Heart right ventricle (tissue), 16 donors: Measurements from ENCODE around the gene RBM4B. TPM values are rescaled to one million over a fixed set of nuclear protein-coding genes. Genes with fewer than 3 reads are reported as not detected.

ENCODE experiments used
- ATAC-seq, 8 donors: fragments of 200-7000 bp; cut with Tn5 transposase; one replicate each; pipeline ENCODE4 v1.9.1; 2020; ENCODE audit warnings: mild to moderate bottlenecking in 8 of 8, moderate library complexity in 8 of 8, moderate number of reproducible peaks in 1 of 8
- DNase-seq, 2 donors: peaks; one replicate each; pipeline ENCODE4 v3.0.0-alpha.2; 2020
- H3K27ac ChIP-seq, 10 donors: fragments of 200-600 bp; sonication (generic) in 2 of 10; one replicate each; pipeline versions ENCODE4 v1.5.0 to v1.8.0; 2020 to 2022; ENCODE audit warnings: mild to moderate bottlenecking in 3 of 10
- H3K27me3 ChIP-seq, 7 donors: fragments of 200-600 bp; one replicate each; pipeline ENCODE4 v1.8.0; 2021 to 2022; ENCODE audit warnings: mild to moderate bottlenecking in 2 of 7
- H3K36me3 ChIP-seq, 9 donors: fragments of 200-600 bp; sonication (generic) in 1 of 9; one replicate each; pipeline versions ENCODE4 v1.5.0 to v1.8.0; 2020 to 2022; ENCODE audit warnings: mild to moderate bottlenecking in 2 of 9
- H3K4me1 ChIP-seq, 9 donors: fragments of 200-600 bp; sonication (generic) in 1 of 9; one replicate each; pipeline versions ENCODE4 v1.5.0 to v1.8.0; 2020 to 2022; ENCODE audit warnings: mild to moderate bottlenecking in 4 of 9
- H3K4me3 ChIP-seq, 10 donors: fragments of 200-600 bp; sonication (generic) in 2 of 10; one replicate each; pipeline versions ENCODE4 v1.5.0 to v1.8.0; 2020 to 2022; ENCODE audit warnings: mild to moderate bottlenecking in 7 of 10, moderate library complexity in 2 of 10
- H3K9me3 ChIP-seq, 11 donors: fragments of 200-600 bp in 10 of 11; sonication (generic) in 2 of 11; one replicate each; pipeline versions ENCODE4 v1.5.0 to v1.8.0; 2013 to 2022; ENCODE audit warnings: mild to moderate bottlenecking in 2 of 11, control low read depth in 1 of 11, moderate library complexity in 1 of 11
- WGBS, 2 donors: extraction: QIAGEN DNeasy Blood & Tissue Kit; methylation state at CpG; one replicate each; pipeline ENCODE4 v1.1.7; 2013; ENCODE audit warnings: inconsistent platforms in 1 of 2; 5-methylcytosine and 5-hydroxymethylcytosine counted together
- intact Hi-C, 10 donors: fragments of 100-400 bp; cut with DNase I; formaldehyde crosslinking; loops; one replicate each; pipeline versions ENCODE4 v1.11.1 to v1.14.2; 2022
- polyA plus RNA-seq, 2 donors: library from polyadenylated mRNA; stranded (reverse); fragments of 200-250 nt; gene quantifications; one replicate each; pipeline ENCODE4 v1.2.3, GENCODE V29; 2013
- total RNA-seq, 10 donors: library from RNA; stranded (reverse); fragmentation: NEBNext Ultra II Directional in 3 of 10; extraction: Animal tissue kit (Norgen Biotek cat#: 25700) in 3 of 10; gene quantifications; one replicate each; pipeline versions ENCODE4 v1.2.1 to v1.2.4, GENCODE V29; 2021 to 2023
- TF ChIP-seq, protein P1 (sequence below), 9 donors: fragments of 200-600 bp; sonication (generic) in 2 of 9; IDR thresholded peaks; one replicate each; pipeline versions ENCODE4 v1.5.0 to v1.8.0; 2021 to 2022; ENCODE audit warnings: antibody characterized with exemption in 9 of 9, mild to moderate bottlenecking in 5 of 9, moderate library complexity in 1 of 9
- donor health status: Arrhythmogenic right ventricular cardiomyopathy.
- donor health status: ischemic (EF 13 %, LVEDD 7.1; RV severe dilation, severe dysfunction).
- donor health status: healthy with polysubstance abuse.
- donor health status: DM: no; HTN: yes; CAD: no.
- donor health status: DM: no; HTN: no; CAD: no.
- donor health status: ischemic (EF 25% LVEDD 6.9; RV normal size, moderate dysfunction).
- donor health status: ischemic (EF 25% LVEDD 5.7; RV mildly dilated, moderate dysfunction).
- donor health status: healthy.
- donor health status: DM: yes; HTN: yes; CAD: no.
- donor health status: Ischemic cardiomyopathy.
- donor health status: ischemic (EF 35%, LVEDD 5.7; RV mildly dilated, moderate dysfunction).
- donor health status: nonischemic (EF 11% LVEDD 7.7; RV severe dilation, severe dysfunction).
- donor health status: DM: yes; HTN: yes; CAD: no.
- donor health status: PGD.
- donor health status: ischemic (EF 29% LVEDD 5.4; RV normal size, mild dysfunction).
- donor health status: nonischemic (EF 23%, LVEDD 6.1; RV moderate dilation, normal function).

Gene RBM4B
- total and polyA plus RNA-seq, 12 donors: 5.7 to 12.6 (median 9.0) TPM

DNA sequence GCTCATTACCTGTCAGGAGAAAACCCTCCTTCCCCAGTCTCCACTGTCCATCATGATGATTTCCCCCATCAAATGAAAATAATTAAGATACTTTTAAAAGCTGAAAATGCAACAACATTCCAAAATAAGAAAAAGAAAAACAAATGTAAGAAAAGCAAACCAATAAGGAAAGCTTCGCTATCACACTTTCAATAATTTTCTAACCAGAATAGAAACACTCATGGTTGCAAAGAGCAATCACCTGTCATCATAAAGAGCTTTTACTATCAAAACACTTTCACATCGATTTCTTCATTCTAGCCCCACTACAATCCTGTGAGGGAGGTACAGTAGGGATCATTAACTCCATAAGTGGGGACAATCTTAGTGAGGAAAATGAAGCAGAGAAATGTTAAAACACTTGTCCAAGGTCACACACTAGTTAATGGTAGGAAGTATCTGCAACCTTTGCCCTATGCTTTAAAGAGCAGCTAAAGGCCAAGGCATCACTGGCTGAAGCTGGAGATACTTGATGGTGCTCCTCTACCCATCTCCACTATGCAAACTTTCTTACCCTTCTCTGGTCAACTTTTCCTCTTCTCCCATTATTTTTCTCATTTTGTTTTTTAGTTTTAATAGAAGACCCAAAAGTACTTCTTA is 2.6 kb downstream of the RBM4B start:
- Histone ChIP-seq H3K27ac (no peak overlapping the region), H3K4me3 (peak overlapping the region in 1 of 10 donors; percentile 94), H3K4me1 (peaks cover 7 to 61% (median 38%) of the 10 kb centered on the region in 9 donors), H3K9me3 (no peaks in the 10 kb centered on the region), H3K36me3 (peaks cover 0 to 6% (median 0%) of the 10 kb centered on the region in 9 donors), H3K27me3 (no peaks in the 10 kb centered on the region)
- no peak for ATAC-seq
- TF ChIP-seq, protein P1, sequence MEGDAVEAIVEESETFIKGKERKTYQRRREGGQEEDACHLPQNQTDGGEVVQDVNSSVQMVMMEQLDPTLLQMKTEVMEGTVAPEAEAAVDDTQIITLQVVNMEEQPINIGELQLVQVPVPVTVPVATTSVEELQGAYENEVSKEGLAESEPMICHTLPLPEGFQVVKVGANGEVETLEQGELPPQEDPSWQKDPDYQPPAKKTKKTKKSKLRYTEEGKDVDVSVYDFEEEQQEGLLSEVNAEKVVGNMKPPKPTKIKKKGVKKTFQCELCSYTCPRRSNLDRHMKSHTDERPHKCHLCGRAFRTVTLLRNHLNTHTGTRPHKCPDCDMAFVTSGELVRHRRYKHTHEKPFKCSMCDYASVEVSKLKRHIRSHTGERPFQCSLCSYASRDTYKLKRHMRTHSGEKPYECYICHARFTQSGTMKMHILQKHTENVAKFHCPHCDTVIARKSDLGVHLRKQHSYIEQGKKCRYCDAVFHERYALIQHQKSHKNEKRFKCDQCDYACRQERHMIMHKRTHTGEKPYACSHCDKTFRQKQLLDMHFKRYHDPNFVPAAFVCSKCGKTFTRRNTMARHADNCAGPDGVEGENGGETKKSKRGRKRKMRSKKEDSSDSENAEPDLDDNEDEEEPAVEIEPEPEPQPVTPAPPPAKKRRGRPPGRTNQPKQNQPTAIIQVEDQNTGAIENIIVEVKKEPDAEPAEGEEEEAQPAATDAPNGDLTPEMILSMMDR (IDR thresholded peaks at IDR 0.05): no peak
- 67 to 78% methylated on average over 2 of the region's 2 CpGs for WGBS, 2 donors
- no peak for DNase-seq
- intact Hi-C loops: loop anchor here in 7 of 10 donors (5.0 kb wide), 8 partner anchors 33 to 268 kb away; partner anchors contain the start of genes RBM4 (in 2 of the 7), CCDC87 (in 1 of the 7), CCS (in 1 of the 7) and RBM14 (in 1 of the 7)

DNA sequence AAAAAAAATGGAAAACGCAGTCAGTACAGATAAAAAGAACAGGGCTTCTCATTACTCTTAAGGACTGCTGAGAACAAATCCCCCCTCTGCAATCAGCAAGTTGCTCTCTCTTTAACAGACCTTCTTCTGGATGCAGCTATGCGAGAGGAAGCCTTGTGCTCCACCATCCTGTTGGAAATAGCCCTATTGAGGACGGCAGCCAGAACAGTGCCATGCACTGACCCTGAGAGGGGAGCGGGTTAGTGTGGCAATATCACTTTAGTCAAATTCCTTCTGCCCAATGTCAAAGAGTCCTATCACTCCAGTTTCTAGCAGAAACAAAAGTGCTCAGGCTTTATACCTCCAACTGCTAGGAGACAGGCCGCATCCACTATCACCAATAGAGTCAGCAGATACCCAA is 6.9 kb downstream of the RBM4B start:
- peaks cover 0 to 39% (median 24%) of the 10 kb centered on the region in 9 donors for H3K36me3 ChIP-seq
- intact Hi-C loops: no loop called here
- no peak overlapping the region for H3K4me3 ChIP-seq
- ATAC-seq (peak in 2 of 8 donors; percentile 43 to 44), DNase-seq (no peak)
- no peak overlapping the region for H3K27ac ChIP-seq
- H3K27me3 ChIP-seq: no peaks in the 10 kb centered on the region
- WGBS, 2 donors: 57 to 63% methylated on average over 5 of the region's 5 CpGs
- TF ChIP-seq, protein P1 (IDR thresholded peaks at IDR 0.05): no peak
- H3K4me1 ChIP-seq: peaks cover 0 to 52% (median 23%) of the 10 kb centered on the region in 9 donors
- H3K9me3 ChIP-seq: no peaks in the 10 kb centered on the region

DNA sequence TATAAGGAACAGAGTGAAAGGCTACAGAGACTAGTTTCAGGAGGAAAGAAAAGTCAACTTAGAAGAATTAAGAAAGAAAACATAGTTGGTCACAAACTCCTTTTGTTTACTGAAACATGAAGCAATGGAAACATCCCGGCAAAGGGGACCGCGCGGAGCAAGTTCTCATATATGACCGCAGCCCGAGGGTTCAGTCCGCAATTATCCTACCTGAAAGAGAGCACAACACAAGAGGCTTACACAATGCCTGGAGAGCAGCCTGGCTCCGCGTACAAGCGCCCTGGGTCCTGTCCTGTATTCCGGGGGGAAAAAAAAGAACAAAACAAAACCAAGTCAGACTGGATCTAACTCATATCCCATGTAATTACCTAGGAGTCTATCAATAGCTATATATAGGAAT is 12.3 kb downstream of the RBM4B start:
- WGBS, 2 donors: 87 to 88% methylated on average over 11 of the region's 11 CpGs
- Histone ChIP-seq H3K4me3 (no peak overlapping the region), H3K4me1 (peaks cover 0 to 13% (median 0%) of the 10 kb centered on the region in 9 donors), H3K9me3 (no peaks in the 10 kb centered on the region), H3K27me3 (no peaks in the 10 kb centered on the region), H3K27ac (no peak overlapping the region), H3K36me3 (peaks cover 0 to 90% (median 24%) of the 10 kb centered on the region in 9 donors)
- TF ChIP-seq, protein P1 (IDR thresholded peaks at IDR 0.05): no peak
- no peak for DNase-seq
- intact Hi-C loops: no loop called here
- no peak for ATAC-seq

DNA sequence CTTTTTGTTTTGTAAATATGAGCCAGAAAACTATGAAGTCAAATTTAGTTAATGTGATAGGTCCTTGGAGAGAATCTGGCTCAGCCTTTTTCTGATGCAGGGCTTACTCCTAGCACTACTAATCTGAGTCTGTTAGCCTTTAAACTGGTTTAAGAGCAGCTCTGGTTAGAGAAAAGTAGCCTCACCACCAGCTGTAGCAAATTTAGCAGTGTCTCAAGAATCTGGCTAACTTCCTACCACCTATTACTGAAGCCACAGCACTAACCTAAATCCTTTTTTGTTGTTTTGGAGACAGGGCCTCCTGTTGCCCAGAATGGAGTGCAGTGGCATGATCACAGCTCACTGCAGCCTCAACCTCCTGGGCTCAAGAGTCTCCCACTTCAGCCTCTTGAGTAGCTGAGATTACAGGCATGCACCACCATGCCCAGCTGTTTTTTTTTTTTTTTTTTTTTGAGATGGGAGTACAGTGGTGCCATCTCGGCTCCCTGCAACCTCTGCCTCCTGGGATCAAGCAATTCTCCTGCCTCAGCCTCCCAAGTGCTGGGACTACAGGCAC is 13.9 kb downstream of the RBM4B start:
- 58 to 79% methylated on average over 1 of the region's 1 CpG for WGBS, 2 donors
- Histone ChIP-seq H3K36me3 (peaks cover 0 to 95% (median 24%) of the 10 kb centered on the region in 9 donors), H3K27ac (no peak overlapping the region), H3K9me3 (no peaks in the 10 kb centered on the region), H3K4me1 (peaks cover 0 to 20% (median 0%) of the 10 kb centered on the region in 9 donors), H3K27me3 (no peaks in the 10 kb centered on the region), H3K4me3 (no peak overlapping the region)
- TF ChIP-seq, protein P1 (IDR thresholded peaks at IDR 0.05): no peak
- DNase-seq: no peak
- intact Hi-C loops: no loop called here
- ATAC-seq: peak in 2 of 8 donors; percentile 34 to 52
